ENCODE measurements around the gene ZBTB7C.

ZBTB7C gene

GRCh38 chr18:48138660-48139430 is 270.3 kb downstream of the ZBTB7C start:
- no peak for DNase-seq (ENCODE audit: low read depth)

GRCh38 chr18:48138210-48138609 is 271.0 kb downstream of the ZBTB7C start:
- no peak for DNase-seq (ENCODE audit: low read depth)

GRCh38 chr18:48137374-48138081 is 271.7 kb downstream of the ZBTB7C start:
- no peak for DNase-seq (ENCODE audit: low read depth)

DNA sequence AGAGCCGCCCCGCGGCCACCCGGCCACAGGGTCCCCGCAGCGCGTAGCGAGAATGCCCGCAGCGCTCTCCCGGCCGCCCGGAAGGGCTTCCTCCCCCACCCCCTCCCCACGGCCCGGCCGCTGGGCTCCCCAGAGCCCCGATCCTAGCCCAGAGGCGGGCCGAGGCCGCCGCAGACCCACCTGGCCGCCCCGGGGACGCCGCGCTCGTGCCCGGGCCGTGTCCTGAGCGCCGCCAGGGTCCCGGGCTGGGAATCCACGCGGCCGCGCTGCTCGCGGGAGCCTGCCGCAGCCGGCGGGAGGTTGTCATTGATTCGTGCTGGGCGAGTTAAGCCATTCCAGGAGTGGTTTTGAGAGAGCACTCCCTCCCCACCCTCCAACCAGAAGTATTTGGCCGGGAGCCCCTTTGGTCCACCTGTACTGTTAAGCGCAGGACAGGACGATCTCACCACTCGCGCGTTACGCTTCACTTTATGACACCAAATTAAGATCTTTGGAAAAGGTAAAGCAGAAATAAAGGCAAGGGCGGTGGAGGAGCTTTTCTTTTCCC is 272.3 kb downstream of the ZBTB7C start:
- no peak for DNase-seq (ENCODE audit: low read depth)

- no peak for DNase-seq (ENCODE audit: low read depth)
Measured at GRCh38 chr18:48136051-48136826, 272.9 kb downstream of the ZBTB7C start.

DNA sequence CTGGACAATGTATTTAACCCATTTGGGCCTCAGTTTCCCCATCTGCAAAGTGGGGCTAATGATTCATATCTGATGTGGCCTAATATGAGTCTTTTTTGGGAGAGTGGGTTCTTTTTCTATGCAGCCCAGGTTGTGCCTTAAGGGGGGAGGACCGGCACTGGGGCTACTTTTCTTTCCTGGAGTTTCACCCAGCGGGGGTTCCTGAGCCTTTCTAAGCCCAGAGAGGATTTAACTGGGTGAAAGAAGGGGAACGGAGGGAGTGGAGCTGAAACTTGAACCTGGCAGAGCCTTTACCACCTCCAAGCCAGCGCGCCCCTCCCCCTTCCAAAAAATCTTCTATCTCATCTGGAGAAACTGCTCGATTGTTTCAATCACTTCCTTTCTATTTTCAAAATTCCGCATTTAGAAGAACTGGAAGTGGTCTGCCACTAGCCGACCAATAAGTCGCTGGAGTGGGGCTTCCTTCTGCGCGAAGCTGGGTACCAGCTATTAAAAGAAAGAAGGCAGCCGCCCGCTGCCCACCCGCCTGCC is 273.7 kb downstream of the ZBTB7C start:
- no peak for DNase-seq (ENCODE audit: low read depth)

- DNase-seq (ENCODE audit: low read depth): no peak
Measured at GRCh38 chr18:48134609-48135008, 274.6 kb downstream of the ZBTB7C start.

DNA sequence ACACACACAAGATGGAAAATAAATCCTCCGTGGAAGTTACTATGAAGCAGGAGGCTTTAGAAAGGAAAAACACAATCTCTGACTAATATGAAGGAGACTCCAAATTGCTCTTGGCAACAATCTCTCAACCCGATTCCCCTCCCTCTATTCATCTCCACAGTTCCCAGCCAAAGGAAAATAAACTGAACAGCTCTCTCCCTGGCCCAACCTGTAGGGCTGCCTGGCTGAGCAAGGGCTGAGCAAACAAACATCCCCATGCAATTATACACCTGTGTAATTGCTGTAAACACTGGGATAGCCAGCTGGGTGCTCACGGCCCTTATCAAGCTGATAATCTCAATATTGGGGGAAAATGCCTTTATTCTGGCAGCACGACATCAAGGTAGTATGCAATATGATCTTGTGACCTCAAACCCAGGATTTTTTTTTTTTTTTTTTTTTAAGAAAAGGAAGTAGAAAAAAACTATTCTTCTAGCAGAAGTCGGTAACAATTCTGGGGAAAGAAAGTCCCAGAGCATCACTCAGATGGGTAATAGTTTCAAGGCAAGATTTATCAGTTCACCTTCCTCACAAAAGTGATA is 275.4 kb downstream of the ZBTB7C start:
- DNase-seq (ENCODE audit: low read depth): no peak

GRCh38 chr18:48132797-48133655 is 276.2 kb downstream of the ZBTB7C start:
- no peak for DNase-seq (ENCODE audit: low read depth)

DNA sequence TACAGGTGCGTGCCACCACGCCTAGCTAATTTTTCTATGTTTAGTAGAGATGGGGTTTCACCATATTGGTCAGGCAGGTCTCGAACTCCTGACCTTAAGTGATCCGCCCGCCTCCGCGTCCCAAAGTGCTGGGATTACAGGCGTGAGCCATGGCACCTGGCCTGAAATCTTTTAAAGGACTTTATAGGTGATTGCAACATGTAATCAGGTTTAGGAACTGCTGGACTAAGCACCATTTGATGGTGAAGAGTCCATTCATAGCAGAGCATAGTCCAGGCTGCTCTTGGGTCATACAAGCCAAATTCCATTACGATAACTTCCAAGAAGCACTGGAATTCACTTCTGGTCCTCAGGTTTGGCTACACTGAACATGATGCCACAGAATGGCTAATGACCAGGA is 278.1 kb downstream of the ZBTB7C start:
- DNase-seq (ENCODE audit: low read depth): no peak

DNA sequence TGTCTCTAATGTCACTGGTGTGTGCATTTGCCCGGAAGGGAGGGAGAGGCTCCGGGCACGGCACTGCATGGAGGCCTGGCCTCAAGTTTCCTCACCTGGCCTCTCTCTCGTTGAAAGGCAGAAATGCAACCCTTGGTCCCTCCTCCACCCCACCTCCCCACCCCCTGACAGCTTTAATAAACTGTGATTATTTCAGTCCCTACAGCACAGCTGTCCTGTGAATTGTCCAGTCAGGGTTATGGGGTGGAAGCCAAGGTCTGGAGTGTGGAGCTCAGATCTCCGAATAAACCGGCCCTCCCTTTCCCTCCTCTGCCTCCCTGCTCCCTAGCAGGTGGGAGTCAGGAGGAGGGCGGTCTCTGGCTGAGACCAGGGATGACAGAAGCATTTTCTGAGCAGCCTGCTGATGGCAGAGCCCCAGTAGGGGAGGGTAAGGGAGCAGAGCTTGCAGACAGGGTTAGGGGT is 279.5 kb downstream of the ZBTB7C start:
- no peak for DNase-seq (ENCODE audit: low read depth)

DNA sequence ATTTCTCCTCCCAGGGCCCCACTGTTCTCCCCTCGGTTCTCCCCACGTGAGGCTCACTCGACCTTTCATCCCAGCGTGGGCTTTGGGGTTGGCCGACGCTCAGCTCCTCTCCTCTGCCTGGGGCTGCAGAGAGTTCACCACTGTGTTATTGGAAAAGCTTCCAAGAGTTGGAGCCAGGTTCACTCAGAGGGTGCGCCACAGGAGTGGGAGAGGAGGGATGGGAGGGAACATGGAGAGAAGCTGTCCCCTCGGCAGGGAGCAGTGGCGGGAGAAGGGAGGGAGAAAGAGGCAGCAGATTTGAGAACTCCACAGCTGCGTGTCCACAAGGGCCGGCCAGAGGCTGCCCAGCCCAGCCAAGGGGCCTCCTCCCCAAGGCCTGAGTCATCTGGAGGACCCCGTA is 281.6 kb downstream of the ZBTB7C start:
- DNase-seq (ENCODE audit: low read depth): no peak

DNA sequence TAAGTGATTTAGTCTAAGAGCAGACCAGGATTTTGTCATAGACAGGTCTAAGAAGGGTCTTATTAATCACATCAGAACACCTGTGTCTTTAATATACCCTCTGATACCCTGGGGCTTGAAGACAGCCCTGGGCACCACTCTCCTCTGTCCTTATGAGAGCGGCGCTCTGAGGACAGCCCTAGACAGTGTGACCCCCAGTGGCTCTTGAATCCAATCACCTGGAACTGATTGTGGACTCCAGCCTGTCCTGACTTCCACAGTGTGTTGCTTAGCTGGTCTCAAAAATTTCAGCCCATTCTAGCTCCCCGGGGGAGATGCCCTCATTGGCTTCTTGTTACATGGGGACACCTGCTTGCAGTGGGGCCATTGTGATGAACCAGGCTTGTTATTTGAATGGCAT is 282.9 kb downstream of the ZBTB7C start:
- no peak for DNase-seq (ENCODE audit: low read depth)

DNA sequence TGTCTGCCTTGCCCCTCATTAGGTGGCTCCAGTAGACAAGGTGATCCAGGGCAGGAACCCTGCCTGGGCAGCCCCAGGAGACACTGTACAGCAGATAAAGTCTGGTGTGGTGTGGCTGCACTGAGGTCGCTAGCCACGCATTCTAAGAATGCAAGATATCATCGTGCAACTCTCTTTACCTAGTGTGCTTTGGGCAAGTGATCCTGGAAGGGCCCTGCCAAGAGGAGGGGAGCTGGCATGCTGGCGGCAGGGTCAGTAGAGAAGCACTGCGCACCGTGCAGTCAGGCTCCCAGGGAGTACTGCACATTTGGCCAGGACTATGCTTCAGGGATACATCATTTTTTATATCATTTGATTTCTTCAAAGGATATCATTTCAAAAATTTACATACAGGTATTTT is 283.5 kb downstream of the ZBTB7C start:
- DNase-seq (ENCODE audit: low read depth): no peak

DNA sequence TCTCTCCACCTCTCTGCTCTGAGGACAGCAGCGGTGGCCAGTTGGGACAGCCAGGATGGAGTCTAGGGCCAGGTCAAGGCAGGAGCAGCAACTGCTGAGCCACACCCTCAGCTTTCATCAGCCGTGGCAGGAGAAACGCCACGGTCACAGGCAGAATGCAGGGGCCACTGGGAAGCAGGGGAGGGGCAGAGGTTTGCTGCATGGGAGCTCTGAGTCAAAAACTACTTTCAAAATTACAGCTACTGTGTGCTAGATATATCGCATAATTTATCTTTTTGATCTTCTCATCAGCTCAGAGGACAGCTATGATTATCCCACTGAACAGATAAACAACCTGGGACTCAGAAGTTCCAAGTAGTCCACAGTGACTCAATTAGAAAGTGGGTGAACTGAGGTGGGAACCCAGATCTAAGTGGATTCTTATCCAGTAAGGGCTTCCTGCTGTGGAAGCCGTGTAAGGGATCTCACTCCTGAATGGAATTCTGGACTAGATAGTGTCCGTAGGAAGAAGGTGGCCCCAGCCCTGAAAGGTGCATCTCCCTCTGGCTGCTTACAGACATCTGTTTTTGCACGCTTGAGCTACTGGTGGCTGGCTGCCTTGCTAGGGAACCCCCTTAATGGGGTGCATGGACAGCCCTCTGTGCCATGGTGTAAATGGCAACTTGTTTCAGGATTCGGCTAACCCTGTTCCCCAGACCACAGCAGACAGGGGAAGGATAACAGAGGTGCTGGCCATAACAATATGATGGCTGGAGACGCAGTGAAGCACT is 284.1 kb downstream of the ZBTB7C start:
- DNase-seq (ENCODE audit: low read depth): no peak

DNA sequence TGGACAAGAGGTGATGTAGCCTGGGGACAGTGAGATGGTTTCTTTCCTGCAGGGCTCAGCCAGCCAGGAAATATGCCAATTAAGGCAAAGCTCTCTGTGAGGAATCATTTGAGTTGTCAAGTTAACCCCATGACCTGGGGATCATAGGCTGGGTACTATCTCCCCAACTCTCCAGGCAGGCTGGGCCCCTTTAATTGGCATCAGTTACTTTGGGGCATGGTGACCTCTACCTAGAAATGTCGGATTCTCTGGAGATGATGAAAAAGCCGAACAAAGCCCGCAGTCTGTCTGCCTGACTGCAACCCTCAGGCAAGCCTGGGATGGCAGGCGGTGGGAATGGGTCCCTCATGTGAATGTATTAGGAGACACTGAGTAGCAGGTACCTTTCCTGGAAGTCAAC is 285.2 kb downstream of the ZBTB7C start:
- no peak for DNase-seq (ENCODE audit: low read depth)

- no peak for DNase-seq (ENCODE audit: low read depth)
Measured at GRCh38 chr18:48123324-48123723, 285.9 kb downstream of the ZBTB7C start.

- no peak for DNase-seq (ENCODE audit: low read depth)
Measured at GRCh38 chr18:48122816-48123215, 286.4 kb downstream of the ZBTB7C start.

GRCh38 chr18:48122376-48122775 is 286.8 kb downstream of the ZBTB7C start:
- DNase-seq (ENCODE audit: low read depth): no peak

GRCh38 chr18:48121752-48122151 is 287.4 kb downstream of the ZBTB7C start:
- no peak for DNase-seq (ENCODE audit: low read depth)

Measured in activated T-cell treated with anti-CD3 and anti-CD28 coated beads for 1 hour (primary cell).